ENCODE data around the gene TUBB6. TPM values are rescaled to one million over a fixed set of nuclear protein-coding genes. Genes with fewer than 3 reads are reported as not detected.

The TUBB6 gene
- total RNA-seq, 1 experiment from 2014 or later, result 738 TPM

GRCh38 chr18:12309683-12310198 is 1.7 kb downstream of the TUBB6 start:
- in situ Hi-C loops (cut with HindIII; ENCODE audit: low sequenced_read_pairs), result no loop called here
- DNase-seq (ENCODE audit: low spot score), result no peak

- in situ Hi-C loops (cut with HindIII; ENCODE audit: low sequenced_read_pairs), result no loop called here
- no peak for DNase-seq (ENCODE audit: low spot score)
These were observed 2.7 kb downstream of the TUBB6 start for GRCh38 chr18:12310762-12311161.

DNA sequence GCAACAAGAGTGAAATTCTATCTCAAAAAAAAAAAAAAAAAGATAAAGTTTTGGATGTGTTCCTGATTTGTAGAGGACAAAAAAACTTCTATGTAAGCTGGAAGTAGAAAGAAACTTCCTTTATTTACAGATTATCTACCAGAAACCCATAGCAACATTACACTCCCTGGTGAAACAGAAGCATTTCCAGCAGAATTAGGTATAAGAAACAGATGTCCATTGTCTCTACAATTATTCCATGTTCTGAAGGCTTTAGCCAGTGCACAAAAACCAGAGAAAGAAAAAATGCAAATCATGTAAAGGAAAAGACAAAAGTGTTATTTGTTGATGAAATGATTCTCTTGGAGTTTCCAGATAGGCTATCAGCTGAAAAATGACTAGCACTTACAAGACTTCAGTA is 4.9 kb downstream of the TUBB6 start:
- in situ Hi-C loops (cut with HindIII; ENCODE audit: low sequenced_read_pairs), result no loop called here
- no peak for DNase-seq (ENCODE audit: low spot score)

DNA sequence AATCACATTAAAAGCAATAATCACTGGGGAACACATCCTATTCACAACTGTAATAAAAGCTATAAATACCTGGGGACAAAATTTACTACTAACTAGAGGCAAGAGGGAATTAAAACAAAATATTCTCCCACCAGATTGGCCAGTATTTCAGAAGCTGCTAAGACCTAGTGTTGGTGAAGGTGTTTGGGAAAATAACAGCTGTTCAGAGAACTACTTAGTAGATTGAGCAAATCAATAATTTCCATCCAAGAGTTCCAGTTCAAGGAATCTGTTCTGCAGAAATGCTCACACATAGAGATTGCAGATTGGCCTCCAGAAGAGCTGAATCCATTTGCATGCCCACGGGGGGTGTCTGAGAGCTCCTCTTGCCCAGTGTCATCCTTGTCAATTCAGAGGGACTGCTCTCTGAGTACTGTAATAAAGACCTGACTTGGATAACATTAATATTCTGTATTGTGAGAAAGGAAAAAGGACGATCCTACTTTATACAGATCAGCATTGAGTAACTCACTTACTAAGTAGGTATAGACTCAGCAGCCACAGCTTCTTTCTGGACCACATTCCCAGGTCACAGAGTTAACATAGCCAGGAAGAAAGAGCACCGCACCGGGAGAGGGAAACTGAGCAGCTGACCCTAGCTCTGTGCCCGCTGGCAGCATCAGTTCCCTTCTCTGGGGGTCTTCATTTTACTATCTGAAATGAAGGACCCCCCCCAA is 5.6 kb downstream of the TUBB6 start:
- no peak for DNase-seq (ENCODE audit: low spot score)
- in situ Hi-C loops (cut with HindIII; ENCODE audit: low sequenced_read_pairs), result no loop called here

GRCh38 chr18:12314591-12315305 is 6.7 kb downstream of the TUBB6 start:
- in situ Hi-C loops (cut with HindIII; ENCODE audit: low sequenced_read_pairs), result no loop called here
- no peak for DNase-seq (ENCODE audit: low spot score)

GRCh38 chr18:12315490-12315889 is 7.4 kb downstream of the TUBB6 start:
- DNase-seq (ENCODE audit: low spot score), result no peak
- in situ Hi-C loops (cut with HindIII; ENCODE audit: low sequenced_read_pairs), result no loop called here

- no peak for DNase-seq (ENCODE audit: low spot score)
These were observed 7.9 kb downstream of the TUBB6 start for GRCh38 chr18:12315911-12316310.

GRCh38 chr18:12317664-12318333 is 9.8 kb downstream of the TUBB6 start:
- in situ Hi-C loops (cut with HindIII; ENCODE audit: low sequenced_read_pairs), result no loop called here
- no peak for DNase-seq (ENCODE audit: low spot score)

More at GRCh38 chr18:12315911-12316310, 7.9 kb downstream of the TUBB6 start:
- in situ Hi-C loops (cut with HindIII; ENCODE audit: low sequenced_read_pairs), result no loop called here

- DNase-seq (ENCODE audit: low spot score), result no peak
- in situ Hi-C loops (cut with HindIII; ENCODE audit: low sequenced_read_pairs), result no loop called here
These were observed 10.3 kb downstream of the TUBB6 start for GRCh38 chr18:12318334-12318697.

DNA sequence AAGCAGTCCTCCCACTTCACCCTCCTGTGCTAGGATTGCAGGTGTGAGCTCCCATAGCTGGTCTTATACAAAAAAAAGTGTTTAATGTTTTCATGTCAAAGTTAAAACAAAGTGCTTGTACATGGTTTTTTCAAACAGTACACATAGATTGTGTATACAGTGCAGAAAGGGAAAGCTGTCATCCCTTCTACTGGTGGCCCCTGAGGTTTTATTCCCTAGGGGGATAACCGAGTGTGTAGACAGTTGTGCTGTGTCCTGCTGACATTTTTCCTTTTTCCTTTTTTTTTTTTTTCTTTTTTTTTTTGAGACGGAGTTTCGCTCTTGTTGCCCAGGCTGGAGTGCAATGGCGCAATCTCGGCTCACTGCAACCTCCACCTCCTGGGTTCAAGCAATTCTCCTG is 10.8 kb downstream of the TUBB6 start:
- in situ Hi-C loops (cut with HindIII; ENCODE audit: low sequenced_read_pairs), result no loop called here
- no peak for DNase-seq (ENCODE audit: low spot score)

GRCh38 chr18:12321333-12321732 is 13.3 kb downstream of the TUBB6 start:
- in situ Hi-C loops (cut with HindIII; ENCODE audit: low sequenced_read_pairs), result no loop called here
- DNase-seq (ENCODE audit: low spot score), result no peak

- in situ Hi-C loops (cut with HindIII; ENCODE audit: low sequenced_read_pairs), result no loop called here
- no peak for DNase-seq (ENCODE audit: low spot score)
These were observed 17.1 kb downstream of the TUBB6 start for GRCh38 chr18:12324991-12325725.

DNA sequence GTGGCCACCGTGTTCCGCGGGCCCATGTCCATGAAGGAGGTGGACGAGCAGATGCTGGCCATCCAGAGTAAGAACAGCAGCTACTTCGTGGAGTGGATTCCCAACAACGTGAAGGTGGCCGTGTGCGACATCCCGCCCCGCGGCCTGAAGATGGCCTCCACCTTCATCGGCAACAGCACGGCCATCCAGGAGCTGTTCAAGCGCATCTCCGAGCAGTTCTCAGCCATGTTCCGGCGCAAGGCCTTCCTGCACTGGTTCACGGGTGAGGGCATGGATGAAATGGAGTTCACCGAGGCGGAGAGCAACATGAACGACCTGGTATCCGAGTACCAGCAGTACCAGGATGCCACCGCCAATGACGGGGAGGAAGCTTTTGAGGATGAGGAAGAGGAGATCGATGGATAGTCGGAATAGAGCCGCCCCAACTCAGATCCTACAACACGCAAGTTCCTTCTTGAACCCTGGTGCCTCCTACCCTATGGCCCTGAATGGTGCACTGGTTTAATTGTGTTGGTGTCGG is 17.7 kb downstream of the TUBB6 start:
- in situ Hi-C loops (cut with HindIII; ENCODE audit: low sequenced_read_pairs), result no loop called here
- DNase-seq (ENCODE audit: low spot score), result no peak

DNA sequence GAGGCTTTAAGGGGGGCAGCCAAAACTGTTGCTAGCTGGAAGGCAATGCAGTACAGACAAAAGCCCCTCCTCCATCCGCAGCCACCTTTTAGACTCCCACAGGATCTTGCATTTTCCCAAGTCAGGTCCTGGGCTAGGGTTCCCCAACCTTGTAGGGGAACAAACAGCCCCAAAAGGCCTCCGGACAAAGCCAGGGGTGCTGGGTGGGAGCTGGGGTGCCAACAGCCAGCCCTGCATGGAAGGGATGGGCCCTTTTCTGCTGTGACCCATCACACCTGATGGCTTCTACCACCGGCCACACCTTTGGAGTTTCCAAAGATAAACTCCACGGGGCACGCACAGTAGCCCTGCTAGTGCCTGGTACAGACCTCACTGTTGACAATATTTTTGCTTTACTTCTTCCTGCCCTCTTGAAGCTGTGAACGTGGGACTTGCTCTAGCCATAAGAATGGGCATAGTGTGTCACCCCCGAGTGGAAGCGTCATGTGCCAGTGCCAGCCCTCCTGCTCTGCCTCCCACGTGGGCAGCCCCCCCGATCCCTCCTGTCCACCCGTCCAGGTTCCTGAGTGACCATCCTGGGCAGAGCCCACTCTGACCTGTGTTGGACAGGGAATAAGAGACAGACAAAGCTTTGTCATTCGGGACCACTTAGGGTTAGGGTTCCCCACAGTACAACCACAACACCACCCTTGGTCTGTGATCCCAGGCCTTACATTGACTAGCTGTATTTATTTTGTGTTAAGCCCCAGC is 18.8 kb downstream of the TUBB6 start:
- DNase-seq (ENCODE audit: low spot score), result no peak
- in situ Hi-C loops (cut with HindIII; ENCODE audit: low sequenced_read_pairs), result no loop called here

DNA sequence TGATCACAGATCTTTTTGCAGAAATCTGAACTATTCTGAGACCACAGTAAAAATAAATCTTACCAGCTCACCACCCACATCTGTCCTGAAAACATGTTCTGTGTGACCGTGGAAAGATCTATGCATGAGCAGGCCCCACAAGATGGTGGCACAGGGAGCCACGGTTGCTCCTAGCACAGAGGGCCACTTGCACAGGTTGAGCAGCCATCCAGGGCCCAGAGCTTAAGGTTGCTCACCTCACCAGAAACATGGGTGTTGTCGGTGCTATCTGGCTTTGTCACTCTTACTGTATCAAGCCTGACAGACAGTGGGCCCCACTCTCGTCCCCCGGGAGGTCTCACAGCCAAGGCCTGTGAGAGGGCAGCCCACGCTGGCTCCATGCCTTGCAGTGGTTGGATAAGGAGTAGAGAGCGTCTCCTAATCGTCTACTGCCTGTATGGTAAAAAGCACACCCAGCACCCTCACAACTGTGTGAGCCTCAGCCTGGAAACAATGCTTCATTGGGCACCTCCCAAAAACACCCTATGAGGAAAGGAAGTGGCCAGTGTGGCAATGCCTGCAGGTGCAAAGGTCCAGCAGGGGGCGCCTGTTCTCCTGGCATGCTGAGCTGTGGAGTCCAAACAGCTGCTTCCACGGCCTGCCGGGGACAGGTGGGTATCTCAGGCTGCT is 19.6 kb downstream of the TUBB6 start:
- in situ Hi-C loops (cut with HindIII; ENCODE audit: low sequenced_read_pairs), result no loop called here

DNA sequence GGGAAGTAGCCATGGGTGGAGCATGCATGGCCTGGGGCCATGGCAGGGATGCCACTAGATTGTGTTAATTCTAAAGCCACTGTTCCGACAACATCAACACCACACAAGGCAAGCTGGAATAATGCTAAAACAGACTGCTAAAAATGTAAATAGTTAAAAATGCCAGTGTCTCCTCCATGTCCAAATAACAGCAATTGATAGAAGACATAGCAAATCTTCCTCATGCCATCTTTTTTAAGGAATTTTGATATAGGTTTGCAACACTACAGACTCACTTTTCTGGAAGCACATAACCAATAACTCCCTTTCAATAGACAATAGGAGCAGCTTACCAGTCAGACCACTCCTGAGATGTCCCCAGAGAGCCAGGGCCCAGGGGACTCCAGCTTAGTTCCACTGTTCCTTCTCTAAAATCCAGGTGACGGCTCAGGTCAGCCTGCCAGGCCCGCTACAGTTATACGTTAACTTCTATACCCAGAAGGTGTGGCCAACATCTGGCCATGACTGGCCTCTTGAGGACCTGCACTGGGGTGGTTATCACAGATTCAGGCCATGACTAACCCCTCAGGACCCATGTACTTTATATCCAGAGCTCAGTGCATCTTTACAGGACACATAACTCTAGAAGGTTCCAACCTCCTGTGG is 20.3 kb downstream of the TUBB6 start:
- no peak for DNase-seq (ENCODE audit: low spot score)
- in situ Hi-C loops (cut with HindIII; ENCODE audit: low sequenced_read_pairs), result no loop called here

More for the DNA sequence above, 19.6 kb downstream of the TUBB6 start:
- peak; percentile 55 for DNase-seq (ENCODE audit: low spot score)

DNA sequence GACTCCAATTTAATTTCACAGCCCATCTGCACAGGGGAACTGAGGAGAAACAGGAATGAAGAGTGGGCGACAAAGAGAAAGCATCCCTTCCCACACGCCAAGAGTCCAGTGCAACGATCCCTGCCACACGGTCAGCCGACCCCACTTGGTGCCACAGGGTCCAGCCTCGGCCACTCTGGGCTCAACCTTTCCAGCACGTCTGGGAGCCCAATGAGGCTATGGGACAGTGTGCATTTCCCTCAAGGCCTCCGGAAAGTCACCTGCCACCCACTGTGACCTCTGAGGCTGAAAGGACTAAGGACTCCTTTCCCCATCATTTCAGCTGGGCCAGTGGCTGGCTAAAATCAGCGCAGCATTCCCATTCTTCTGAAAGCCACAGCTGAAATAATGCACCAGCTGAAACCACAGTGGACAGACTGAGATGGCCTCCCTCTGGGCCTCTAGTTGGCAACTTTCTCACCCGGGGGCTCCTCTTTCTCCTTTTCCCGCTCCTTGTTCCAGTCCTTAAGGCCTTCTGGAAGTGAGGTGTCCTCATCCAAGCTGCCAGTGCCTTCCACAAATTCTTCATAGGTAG is 21.2 kb downstream of the TUBB6 start:
- in situ Hi-C loops (cut with HindIII; ENCODE audit: low sequenced_read_pairs), result no loop called here
- DNase-seq (ENCODE audit: low spot score), result no peak
